HepG2 (cell line): ENCODE results near the gene INHA. TPM values are rescaled to one million over a fixed set of nuclear protein-coding genes. Genes with fewer than 3 reads are reported as not detected.

Source experiments
- CBX5 ChIP-seq: sonication (generic); formaldehyde crosslinking; IDR thresholded peaks from 2 replicates; pipeline ENCODE4 v1.4.0; 2020; ENCODE audit warnings: missing genetic modification reagents, borderline replicate concordance
- ELF1 ChIP-seq: sonication (generic); formaldehyde crosslinking; IDR thresholded peaks from 2 replicates; pipeline ENCODE4 v1.4.0; 2020; ENCODE audit warnings: missing genetic modification reagents
- ESRRA ChIP-seq: sonication (generic); formaldehyde crosslinking; IDR thresholded peaks from 2 replicates; pipeline ENCODE4 v1.5.1; 2020; ENCODE audit warnings: mild to moderate bottlenecking, low read depth, missing genetic modification reagents
- HBP1 ChIP-seq: IDR thresholded peaks from 2 replicates; pipeline ENCODE4 v1.6.1; 2016; ENCODE audit warnings: low read depth, control low read depth
- HCFC1 ChIP-seq: fragments of 150-350 bp; IDR thresholded peaks from 2 replicates; pipeline ENCODE4 v1.6.1; 2014; ENCODE audit warnings: low read depth, low read length
- HES4 ChIP-seq: sonication (generic); formaldehyde crosslinking; IDR thresholded peaks from 2 replicates; pipeline ENCODE4 v1.9.0; 2021; ENCODE audit warnings: mild to moderate bottlenecking, missing genetic modification reagents, borderline replicate concordance
- IRF2 ChIP-seq: IDR thresholded peaks from 2 replicates; pipeline ENCODE4 v1.6.1; 2018; ENCODE audit warnings: missing genetic modification reagents, missing compliant biosample characterization
- MAFF ChIP-seq: IDR thresholded peaks from 2 replicates; pipeline ENCODE4 v1.6.1; 2011; ENCODE audit warnings: low read depth, low read length, improper control_type of control experiment
- MIER3 ChIP-seq: IDR thresholded peaks from 2 replicates; pipeline ENCODE4 v1.6.1; 2016; ENCODE audit warnings: missing compliant biosample characterization, borderline replicate concordance
- NONO ChIP-seq, 2 experiments: fragments of 450-650 bp in 1 of 2; sonication (generic) in 1 of 2; formaldehyde crosslinking in 1 of 2; IDR thresholded peaks in 1 of 2; conservative IDR thresholded peaks in 1 of 2; 2 replicates each; pipeline versions ENCODE4 v1.6.1 to v1.8.0; 2017 to 2022; ENCODE audit warnings: mild to moderate bottlenecking in 1 of 2, missing genetic modification reagents in 1 of 2, moderate library complexity in 1 of 2
- PCBP1 ChIP-seq: fragments of 200-400 bp; formaldehyde crosslinking; IDR thresholded peaks from 2 replicates; pipeline ENCODE4 v1.6.1; 2017; ENCODE audit warnings: mild to moderate bottlenecking, low read depth, low read length, borderline replicate concordance
- SP5 ChIP-seq: IDR thresholded peaks from 2 replicates; pipeline ENCODE4 v1.6.1; 2016; ENCODE audit warnings: low read depth, borderline replicate concordance
- SUZ12 ChIP-seq: fragments of 150-350 bp; IDR thresholded peaks from 2 replicates; pipeline ENCODE4 v1.6.1; 2014; ENCODE audit warnings: low read depth, low read length
- TCF12 ChIP-seq, 2 experiments: fragments of 450-650 bp in 1 of 2; sonication (generic) in 1 of 2; formaldehyde crosslinking in 1 of 2; IDR thresholded peaks; 2 replicates each; pipeline versions ENCODE4 v1.6.1 to v1.8.0; 2017 to 2022; ENCODE audit warnings: antibody characterized with exemption in 1 of 2, mild to moderate bottlenecking in 1 of 2, missing genetic modification reagents in 1 of 2, moderate library complexity in 1 of 2
- YEATS4 ChIP-seq: sonication (generic); formaldehyde crosslinking; IDR thresholded peaks from 2 replicates; pipeline ENCODE4 v1.4.0; 2020; ENCODE audit warnings: missing genetic modification reagents, borderline replicate concordance
- ZBTB39 ChIP-seq: sonication (generic); formaldehyde crosslinking; IDR thresholded peaks from 2 replicates; pipeline ENCODE4 v1.5.0; 2020; ENCODE audit warnings: missing genetic modification reagents
- ZBTB7B ChIP-seq: sonication (generic); formaldehyde crosslinking; IDR thresholded peaks from 2 replicates; pipeline ENCODE4 v1.4.0; 2020; ENCODE audit warnings: missing genetic modification reagents
- ZNF136 ChIP-seq: sonication (generic); formaldehyde crosslinking; IDR thresholded peaks from 2 replicates; pipeline ENCODE4 v1.8.1; 2022; ENCODE audit warnings: low read depth, mild to moderate bottlenecking, moderate library complexity, missing genetic modification reagents
- ZNF235 ChIP-seq: sonication (generic); formaldehyde crosslinking; IDR thresholded peaks from 2 replicates; pipeline ENCODE4 v1.8.1; 2023; ENCODE audit warnings: mild to moderate bottlenecking, missing genetic modification reagents, borderline replicate concordance
- ZNF281 ChIP-seq: sonication (generic); formaldehyde crosslinking; IDR thresholded peaks from 2 replicates; pipeline ENCODE4 v1.4.0; 2020; ENCODE audit warnings: missing genetic modification reagents, borderline replicate concordance
- ZSCAN29 ChIP-seq: sonication (generic); formaldehyde crosslinking; conservative IDR thresholded peaks from 2 replicates; pipeline ENCODE4 v1.4.0; 2020; ENCODE audit warnings: mild to moderate bottlenecking, missing genetic modification reagents
- ZSCAN31 ChIP-seq: sonication (generic); formaldehyde crosslinking; IDR thresholded peaks from 2 replicates; pipeline ENCODE4 v1.5.0; 2020; ENCODE audit warnings: low read depth, mild to moderate bottlenecking, missing genetic modification reagents
- polyA plus RNA-seq, 8 experiments: library from polyadenylated mRNA; depleted of rRNA in 3 of 8; stranded (reverse) in 7 of 8; unstranded in 1 of 8; fragments of >200 nt; fragmentation: Illumina TruSeq in 4 of 8; extraction: Trizol in 4 of 8; gene quantifications; 2 replicates each; pipeline versions ENCODE4 v1.2.1 to v1.2.3, GENCODE V29; 2011 to 2016; ENCODE audit warnings: low read depth in 4 of 8, missing spikeins in 1 of 8, mixed read lengths in 1 of 8; ENCODE audit not compliant: insufficient read depth in 1 of 8
- total RNA-seq, 5 experiments: library from RNA; depleted of rRNA; stranded (reverse); fragments of >200 nt; fragmentation: Illumina TruSeq; extraction: Trizol; gene quantifications; 2 replicates each; pipeline ENCODE4 v1.2.3, GENCODE V29; 2016; ENCODE audit warnings: low read depth in 1 of 5

INHA gene
- total and polyA plus RNA-seq, 2 of the 13 experiments (the other 11 are each of a cell fraction or from before 2014, with no cell fraction given), result 4.1 to 15.2 TPM

- TF ChIP-seq MIER3 (CRISPR knock-in tag) (no peak), ZNF281 (CRISPR knock-in tag) (no peak), ESRRA (CRISPR knock-in tag) (peak; percentile 19; the same call in 1 of the 2 replicates), MAFF (no peak), IRF2 (CRISPR knock-in tag) (no peak), TCF12 (IDR thresholded peaks at IDR 0.05) (no peak), TCF12 (CRISPR knock-in tag; IDR thresholded peaks at IDR 0.05) (peak; percentile 55; the same call in 1 of the 2 replicates), YEATS4 (CRISPR knock-in tag) (peak; percentile 2; the same call in 1 of the 2 replicates), NONO (IDR thresholded peaks at IDR 0.05) (no peak), NONO (CRISPR knock-in tag; conservative IDR thresholded peaks at IDR 0.05) (peak; percentile 88), ZSCAN31 (no peak), ZNF235 (CRISPR knock-in tag) (0 out of 2 replicates have a peak, but pooled peaks have one; percentile 26), ZBTB7B (CRISPR knock-in tag) (0 out of 2 replicates have a peak, but pooled peaks have one; percentile 7), HCFC1 (no peak), ZSCAN29 (CRISPR knock-in tag) (no peak), ELF1 (no peak), ZBTB39 (CRISPR knock-in tag) (no peak), SUZ12 (no peak), HES4 (no peak), SP5 (no peak), HBP1 (0 out of 2 replicates have a peak, but pooled peaks have one; percentile 7), CBX5 (CRISPR knock-in tag) (no peak), PCBP1 (no peak), ZNF136 (0 out of 2 replicates have a peak, but pooled peaks have one; percentile 24)
Measured at GRCh38 chr2:219551441-219552381, 20.4 kb upstream of the INHA start (continued).
